HEK293 (cell line): ENCODE measurements around the gene KAT2B.

Source experiments
- CTCF ChIA-PET: fragments of 350-600 bp; formaldehyde crosslinking; extraction: SDS; loops from one replicate; lab custom pipeline; 2021; ENCODE audit warnings: antibody characterized with exemption; lab: Yijun Ruan, JAX
- POLR2A ChIA-PET: fragments of 300-600 bp; formaldehyde crosslinking; extraction: SDS; loops from one replicate; lab custom pipeline; 2020; ENCODE audit warnings: antibody characterized with exemption, inconsistent platforms; lab: Yijun Ruan, JAX
- H3K27ac ChIP-seq: fragments of 200-500 bp; sonication (Bioruptor generic); 2 replicates; pipeline ENCODE4 v1.5.1; 2014; ENCODE audit warnings: low read depth, low read length, control low read depth, inconsistent platforms; ENCODE audit errors: extremely low read depth
- H3K36me3 ChIP-seq, 2 experiments: fragments of 200-500 bp in 1 of 2; sonication (Bioruptor generic) in 1 of 2; 1 replicate in 1 of 2; 2 replicates in 1 of 2; pipeline ENCODE4 v1.5.1; 2014 to 2017; ENCODE audit warnings: inconsistent platforms in 2 of 2, low read length in 2 of 2; ENCODE audit not compliant: control insufficient read depth in 2 of 2, insufficient read depth in 1 of 2
- H3K4me1 ChIP-seq: fragments of 200-500 bp; sonication (Bioruptor generic); 2 replicates; pipeline ENCODE4 v1.5.1; 2014; ENCODE audit warnings: mild to moderate bottlenecking, low read length, inconsistent platforms; ENCODE audit not compliant: control insufficient read depth, insufficient read depth
- H3K4me3 ChIP-seq: 2 replicates; pipeline ENCODE4 v1.5.1; 2011; ENCODE audit warnings: low read depth, mild to moderate bottlenecking, control low read depth, low read length, moderate library complexity
- H3K9me3 ChIP-seq: fragments of 200-500 bp; sonication (Bioruptor generic); 2 replicates; pipeline ENCODE4 v1.5.1; 2014; ENCODE audit warnings: low read depth, low read length, inconsistent platforms; ENCODE audit not compliant: control insufficient read depth, insufficient read depth
- BCL11A ChIP-seq: fragments of 450-650 bp; formaldehyde crosslinking; IDR thresholded peaks from 2 replicates; pipeline ENCODE4 v1.5.1; 2016; ENCODE audit warnings: low read depth, missing biosample characterization, missing genetic modification characterization
- BCL6B ChIP-seq: fragments of 450-650 bp; formaldehyde crosslinking; IDR thresholded peaks from 2 replicates; pipeline ENCODE4 v1.5.1; 2017; ENCODE audit warnings: missing biosample characterization, missing genetic modification characterization
- INSM2 ChIP-seq: fragments of 450-650 bp; formaldehyde crosslinking; IDR thresholded peaks from 2 replicates; pipeline ENCODE4 v1.5.1; 2016; ENCODE audit warnings: missing biosample characterization, missing genetic modification characterization
- KLF17 ChIP-seq: fragments of 450-650 bp; formaldehyde crosslinking; IDR thresholded peaks from 2 replicates; pipeline ENCODE4 v1.5.1; 2016; ENCODE audit warnings: missing biosample characterization, missing genetic modification characterization
- OVOL3 ChIP-seq: fragments of 450-650 bp; formaldehyde crosslinking; IDR thresholded peaks from 2 replicates; pipeline ENCODE4 v1.5.1; 2016; ENCODE audit warnings: missing biosample characterization, missing genetic modification characterization
- PRDM1 ChIP-seq: fragments of 450-650 bp; formaldehyde crosslinking; IDR thresholded peaks from 2 replicates; pipeline ENCODE4; 2016; ENCODE audit warnings: missing biosample characterization, missing genetic modification characterization
- ZBTB20 ChIP-seq: fragments of 450-650 bp; formaldehyde crosslinking; IDR thresholded peaks from 2 replicates; pipeline ENCODE4 v1.5.1; 2016; ENCODE audit warnings: missing biosample characterization, missing genetic modification characterization
- ZBTB7A ChIP-seq: fragments of 450-650 bp; formaldehyde crosslinking; IDR thresholded peaks from 2 replicates; pipeline ENCODE4 v1.5.1; 2016; ENCODE audit warnings: low read depth, missing biosample characterization, missing genetic modification characterization
- ZFP69B ChIP-seq: fragments of 450-650 bp; formaldehyde crosslinking; IDR thresholded peaks from 2 replicates; pipeline ENCODE4 v1.5.1; 2016; ENCODE audit warnings: missing biosample characterization, missing genetic modification characterization
- ZIC2 ChIP-seq: fragments of 450-650 bp; formaldehyde crosslinking; IDR thresholded peaks from 2 replicates; pipeline ENCODE4 v1.5.1; 2016; ENCODE audit warnings: missing biosample characterization, missing genetic modification characterization
- ZNF121 ChIP-seq: fragments of 450-650 bp; formaldehyde crosslinking; IDR thresholded peaks from 2 replicates; pipeline ENCODE4 v1.5.1; 2016; ENCODE audit warnings: missing biosample characterization, missing genetic modification characterization
- ZNF133 ChIP-seq: fragments of 450-650 bp; formaldehyde crosslinking; IDR thresholded peaks from 2 replicates; pipeline ENCODE4 v1.5.1; 2016; ENCODE audit warnings: missing biosample characterization, missing genetic modification characterization
- ZNF174 ChIP-seq: fragments of 450-650 bp; formaldehyde crosslinking; IDR thresholded peaks from 2 replicates; pipeline ENCODE4 v1.5.0; 2017; ENCODE audit warnings: missing biosample characterization, mild to moderate bottlenecking, missing genetic modification characterization
- ZNF350 ChIP-seq: fragments of 450-650 bp; formaldehyde crosslinking; IDR thresholded peaks from 2 replicates; pipeline ENCODE4 v1.5.0; 2017; ENCODE audit warnings: missing biosample characterization, mild to moderate bottlenecking, missing genetic modification characterization
- ZNF398 ChIP-seq: fragments of 450-650 bp; formaldehyde crosslinking; IDR thresholded peaks from 2 replicates; pipeline ENCODE4 v1.5.1; 2017; ENCODE audit warnings: missing biosample characterization, missing genetic modification characterization
- ZNF423 ChIP-seq: fragments of 450-650 bp; formaldehyde crosslinking; IDR thresholded peaks from 2 replicates; pipeline ENCODE4 v1.5.1; 2016; ENCODE audit warnings: missing biosample characterization, missing genetic modification characterization
- ZNF48 ChIP-seq: fragments of 450-650 bp; formaldehyde crosslinking; IDR thresholded peaks from 2 replicates; pipeline ENCODE4 v1.5.1; 2016; ENCODE audit warnings: missing biosample characterization, missing genetic modification characterization
- ZNF501 ChIP-seq: fragments of 450-650 bp; formaldehyde crosslinking; IDR thresholded peaks from 2 replicates; pipeline ENCODE4 v1.5.1; 2016; ENCODE audit warnings: missing biosample characterization, missing genetic modification characterization
- ZNF513 ChIP-seq: fragments of 450-650 bp; IDR thresholded peaks from 2 replicates; pipeline ENCODE4 v1.5.1; 2018; ENCODE audit warnings: missing biosample characterization, missing genetic modification characterization
- ZNF529 ChIP-seq: fragments of 450-650 bp; formaldehyde crosslinking; IDR thresholded peaks from 2 replicates; pipeline ENCODE4 v1.5.1; 2017; ENCODE audit warnings: missing genetic modification characterization, missing biosample characterization; ENCODE audit not compliant: insufficient replicate concordance
- ZNF624 ChIP-seq: fragments of 450-650 bp; formaldehyde crosslinking; IDR thresholded peaks from 2 replicates; pipeline ENCODE4 v1.5.1; 2017; ENCODE audit warnings: missing biosample characterization, missing genetic modification characterization
- ZNF639 ChIP-seq: fragments of 450-650 bp; formaldehyde crosslinking; IDR thresholded peaks from 2 replicates; pipeline ENCODE4 v1.5.1; 2016; ENCODE audit warnings: missing biosample characterization, missing genetic modification characterization
- ZNF654 ChIP-seq: fragments of 450-650 bp; formaldehyde crosslinking; IDR thresholded peaks from 2 replicates; pipeline ENCODE4 v1.5.1; 2016; ENCODE audit warnings: low read depth, missing biosample characterization, missing genetic modification characterization
- ZNF658 ChIP-seq: fragments of 450-650 bp; formaldehyde crosslinking; IDR thresholded peaks from 2 replicates; pipeline ENCODE4; 2016; ENCODE audit warnings: missing biosample characterization, missing genetic modification characterization
- ZNF707 ChIP-seq: fragments of 450-650 bp; formaldehyde crosslinking; IDR thresholded peaks from 2 replicates; pipeline ENCODE4 v1.5.1; 2016; ENCODE audit warnings: missing biosample characterization, missing genetic modification characterization
- ZNF768 ChIP-seq: fragments of 450-650 bp; formaldehyde crosslinking; IDR thresholded peaks from 2 replicates; pipeline ENCODE4 v1.5.1; 2018; ENCODE audit warnings: missing biosample characterization, mild to moderate bottlenecking, missing genetic modification characterization
- ZNF791 ChIP-seq: fragments of 450-650 bp; formaldehyde crosslinking; IDR thresholded peaks from 2 replicates; pipeline ENCODE4 v1.5.1; 2016; ENCODE audit warnings: missing biosample characterization, missing genetic modification characterization

KAT2B gene

GRCh38 chr3:20095470-20095869 is 55.2 kb downstream of the KAT2B start:
- TF ChIP-seq ZNF791, result no peak
- no peak for TF ChIP-seq ZNF423 (tag by site-specific recombination)
- no peak for TF ChIP-seq ZNF639
- TF ChIP-seq ZNF529, result no peak
- TF ChIP-seq KLF17 (tag by site-specific recombination), result no peak
- no peak for TF ChIP-seq ZBTB7A (tag by site-specific recombination)
- no peak for TF ChIP-seq ZNF768 (tag by site-specific recombination)
- TF ChIP-seq PRDM1 (tag by site-specific recombination), result no peak
- TF ChIP-seq ZFP69B (tag by site-specific recombination), result no peak
- no peak for TF ChIP-seq ZNF133 (tag by site-specific recombination)
- TF ChIP-seq ZBTB20 (tag by site-specific recombination), result no peak
- TF ChIP-seq OVOL3 (tag by site-specific recombination), result no peak
- TF ChIP-seq ZNF398 (tag by site-specific recombination), result no peak
- TF ChIP-seq ZNF654 (tag by site-specific recombination), result no peak
- TF ChIP-seq, all 188 proteins: peak for 0
- Histone ChIP-seq H3K4me3 (no peak overlapping the region), H3K36me3 (no peaks in the 10 kb centered on the region; a peak in 2 of 3 replicates), H3K9me3 (no peaks in the 10 kb centered on the region), H3K27ac (no peak overlapping the region), H3K4me1 (peaks cover 3% of the 10 kb centered on the region; the same call in 1 of the 2 replicates)
- ChIA-PET CTCF (no interaction called here), POLR2A (interaction anchor here (1.4 kb wide), 1 partner anchor 54 kb away, joined by 3 read pairs; no protein-coding TSS in a partner anchor)

- Histone ChIP-seq H3K4me3 (no peak overlapping the region), H3K36me3 (peaks cover 0 to 2% of the 10 kb centered on the region in 2 experiments), H3K9me3 (no peaks in the 10 kb centered on the region), H3K27ac (no peak overlapping the region), H3K4me1 (peaks cover 3% of the 10 kb centered on the region; the same call in 1 of the 2 replicates)
- ChIA-PET CTCF (no interaction called here), POLR2A (interaction anchor here (1.4 kb wide), 1 partner anchor 55 kb away, joined by 3 read pairs; no protein-coding TSS in a partner anchor)
- TF ChIP-seq ZNF513 (tag by site-specific recombination) (no peak), BCL11A (tag by site-specific recombination) (no peak), ZNF350 (tag by site-specific recombination) (no peak), ZNF501 (tag by site-specific recombination) (no peak), ZIC2 (tag by site-specific recombination) (no peak), INSM2 (tag by site-specific recombination) (no peak), ZNF624 (tag by site-specific recombination) (no peak), ZNF174 (tag by site-specific recombination) (no peak), ZNF658 (no peak), ZNF48 (tag by site-specific recombination) (no peak), ZNF121 (tag by site-specific recombination) (no peak), BCL6B (tag by site-specific recombination) (no peak), ZNF707 (no peak)
These were observed 56.0 kb downstream of the KAT2B start for GRCh38 chr3:20096135-20096685.
